Lower leg skin (tissue), 4 donors: ENCODE results near the gene PIP5K1B. TPM values are rescaled to one million over a fixed set of nuclear protein-coding genes. Genes with fewer than 3 reads are reported as not detected.

ENCODE experiments used
- DNase-seq, 2 donors: peaks; one replicate each; pipeline ENCODE4 v3.0.0-alpha.2; 2019; ENCODE audit warnings: low spot score in 2 of 2
- H3K4me3 ChIP-seq: fragments of 200-600 bp; sonication (generic); 2 replicates; pipeline ENCODE4 v1.5.1; 2017; ENCODE audit warnings: mild to moderate bottlenecking, low read depth; ENCODE audit not compliant: poor library complexity, severe bottlenecking
- POLR2A ChIP-seq, 2 donors: fragments of 450-650 bp; IDR thresholded peaks; one replicate each; pipeline ENCODE4 v1.6.1; 2016 to 2017; ENCODE audit warnings: antibody characterized with exemption in 2 of 2, mild to moderate bottlenecking in 1 of 2, moderate library complexity in 1 of 2
- WGBS, 2 donors: methylation state at CpG; one replicate each; pipeline ENCODE4 v1.1.5; 2018; 5-methylcytosine and 5-hydroxymethylcytosine counted together
- intact Hi-C: fragments of 100-400 bp; cut with DNase I; formaldehyde crosslinking; loops from one replicate; pipeline ENCODE4 v1.15.0; 2023; ENCODE audit warnings: low total_unique reads
- total RNA-seq, 4 donors: library from RNA; depleted of rRNA; stranded (reverse); fragments of >200 nt; gene quantifications; one replicate each; pipeline ENCODE4 v1.1.0, GENCODE V29; 2016
- TF ChIP-seq, protein P1 (sequence below), 3 donors: fragments of 450-650 bp; IDR thresholded peaks; one replicate each; pipeline ENCODE4 v1.5.1; 2016; ENCODE audit warnings: antibody characterized with exemption in 3 of 3, mild to moderate bottlenecking in 3 of 3, moderate library complexity in 2 of 3

Gene PIP5K1B, protein sequence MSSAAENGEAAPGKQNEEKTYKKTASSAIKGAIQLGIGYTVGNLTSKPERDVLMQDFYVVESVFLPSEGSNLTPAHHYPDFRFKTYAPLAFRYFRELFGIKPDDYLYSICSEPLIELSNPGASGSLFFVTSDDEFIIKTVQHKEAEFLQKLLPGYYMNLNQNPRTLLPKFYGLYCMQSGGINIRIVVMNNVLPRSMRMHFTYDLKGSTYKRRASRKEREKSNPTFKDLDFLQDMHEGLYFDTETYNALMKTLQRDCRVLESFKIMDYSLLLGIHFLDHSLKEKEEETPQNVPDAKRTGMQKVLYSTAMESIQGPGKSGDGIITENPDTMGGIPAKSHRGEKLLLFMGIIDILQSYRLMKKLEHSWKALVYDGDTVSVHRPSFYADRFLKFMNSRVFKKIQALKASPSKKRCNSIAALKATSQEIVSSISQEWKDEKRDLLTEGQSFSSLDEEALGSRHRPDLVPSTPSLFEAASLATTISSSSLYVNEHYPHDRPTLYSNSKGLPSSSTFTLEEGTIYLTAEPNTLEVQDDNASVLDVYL
- 1 to 10 TPM in 3 of 4 donors, under 1 TPM in 1; 0.42 to 3.3 (median 2.7) TPM for total RNA-seq

DNA sequence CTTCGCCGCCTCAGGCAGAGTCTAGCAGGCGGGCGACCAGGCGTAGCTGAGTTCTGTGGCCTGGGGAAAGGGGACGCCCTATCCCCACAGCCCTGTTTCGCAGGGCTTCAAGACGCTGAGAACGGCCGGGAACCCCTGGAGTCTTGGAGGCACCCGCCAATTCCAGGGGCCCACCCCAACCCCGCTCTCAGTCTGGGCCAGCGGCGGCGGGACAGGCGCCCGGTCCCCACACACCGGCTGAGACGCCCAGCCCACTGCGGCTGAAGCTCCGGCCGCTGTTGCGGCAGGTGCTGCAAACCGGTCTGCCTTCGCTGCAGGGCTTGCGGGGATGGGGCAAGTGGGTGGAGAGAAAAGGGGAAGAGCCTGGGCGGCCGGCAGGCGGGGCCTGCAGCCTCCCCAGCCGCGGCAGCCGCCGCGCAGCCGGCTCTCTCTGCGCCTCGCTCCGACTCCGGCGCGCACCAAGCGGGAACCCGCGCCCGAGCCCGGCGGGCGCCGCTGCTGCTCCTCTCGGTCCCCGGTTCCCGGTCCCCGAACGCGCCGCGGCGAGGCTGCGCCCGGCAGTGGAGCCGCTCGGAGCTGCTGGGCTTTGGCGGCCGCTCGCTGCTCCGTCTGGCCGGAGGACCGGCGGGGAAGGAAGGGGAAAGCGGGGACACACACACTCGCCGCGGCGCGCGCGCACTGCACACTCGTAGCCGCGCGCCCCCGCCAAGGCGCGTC lies at the start of gene PIP5K1B:
TSS of gene PIP5K1B (plus strand) at position 427 of the 717 bp plus-strand sequence. CDS start 117,375 bp downstream, outside the sequence.
- 0 to 1% methylated on average over 24 to 37 of the region's 84 CpGs for WGBS, 2 donors
- intact Hi-C loops, result no loop called here
- H3K4me3 ChIP-seq, result peak within 1 kb of the TSS; percentile 41
- TF ChIP-seq, protein P1, sequence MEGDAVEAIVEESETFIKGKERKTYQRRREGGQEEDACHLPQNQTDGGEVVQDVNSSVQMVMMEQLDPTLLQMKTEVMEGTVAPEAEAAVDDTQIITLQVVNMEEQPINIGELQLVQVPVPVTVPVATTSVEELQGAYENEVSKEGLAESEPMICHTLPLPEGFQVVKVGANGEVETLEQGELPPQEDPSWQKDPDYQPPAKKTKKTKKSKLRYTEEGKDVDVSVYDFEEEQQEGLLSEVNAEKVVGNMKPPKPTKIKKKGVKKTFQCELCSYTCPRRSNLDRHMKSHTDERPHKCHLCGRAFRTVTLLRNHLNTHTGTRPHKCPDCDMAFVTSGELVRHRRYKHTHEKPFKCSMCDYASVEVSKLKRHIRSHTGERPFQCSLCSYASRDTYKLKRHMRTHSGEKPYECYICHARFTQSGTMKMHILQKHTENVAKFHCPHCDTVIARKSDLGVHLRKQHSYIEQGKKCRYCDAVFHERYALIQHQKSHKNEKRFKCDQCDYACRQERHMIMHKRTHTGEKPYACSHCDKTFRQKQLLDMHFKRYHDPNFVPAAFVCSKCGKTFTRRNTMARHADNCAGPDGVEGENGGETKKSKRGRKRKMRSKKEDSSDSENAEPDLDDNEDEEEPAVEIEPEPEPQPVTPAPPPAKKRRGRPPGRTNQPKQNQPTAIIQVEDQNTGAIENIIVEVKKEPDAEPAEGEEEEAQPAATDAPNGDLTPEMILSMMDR (IDR thresholded peaks at IDR 0.05), result no peak
- TF ChIP-seq POLR2A (IDR thresholded peaks at IDR 0.05), result no peak
- peak; percentile 16 to 87 for DNase-seq

DNA sequence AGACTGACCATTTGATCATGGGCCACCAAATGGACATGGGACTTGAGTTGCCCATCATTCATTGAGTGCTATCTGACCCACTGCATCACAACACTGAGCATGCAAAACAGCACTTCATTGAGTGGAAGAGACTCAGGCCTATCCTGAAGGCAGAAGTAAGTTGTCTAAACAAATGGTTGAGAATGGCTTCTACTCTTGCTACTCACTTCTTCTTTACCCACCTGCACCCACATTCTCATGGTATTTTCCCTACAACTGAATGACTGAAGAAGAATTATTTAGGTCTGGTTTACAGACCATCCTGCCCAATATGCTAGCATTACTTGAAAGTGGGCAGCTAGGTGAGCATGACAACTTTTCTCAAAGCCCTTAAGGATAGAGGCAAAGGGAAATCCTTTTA lies 41.0 kb upstream of the PIP5K1B start:
- intact Hi-C loops, result no loop called here
- DNase-seq, result no peak
- no peak overlapping the region for H3K4me3 ChIP-seq
- TF ChIP-seq, protein P1 (IDR thresholded peaks at IDR 0.05), result no peak
- TF ChIP-seq POLR2A (IDR thresholded peaks at IDR 0.05), result no peak

DNA sequence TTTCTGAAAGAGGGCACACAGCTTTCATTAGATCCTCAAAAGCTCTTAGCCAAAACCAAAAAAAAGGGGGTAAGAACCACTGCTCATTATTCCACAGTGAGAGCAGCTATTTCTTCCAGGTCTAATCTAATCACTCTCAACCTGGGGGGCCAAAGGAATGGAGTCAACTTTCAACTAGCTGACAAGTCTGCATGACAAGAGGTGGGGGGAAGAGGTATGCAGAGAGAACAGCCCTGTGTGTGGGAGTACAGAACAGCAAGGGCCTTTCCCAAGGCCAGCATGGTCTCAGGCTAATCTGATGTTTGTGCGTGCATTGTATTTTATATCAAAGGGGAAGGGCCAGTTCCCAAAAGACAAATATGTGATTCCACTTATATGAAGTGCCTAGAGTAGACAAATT lies 36.9 kb upstream of the PIP5K1B start:
- no peak overlapping the region for H3K4me3 ChIP-seq
- 89 to 100% methylated on average over 1 of the region's 1 CpG for WGBS, 2 donors
- intact Hi-C loops, result no loop called here
- no peak for TF ChIP-seq POLR2A (IDR thresholded peaks at IDR 0.05)
- TF ChIP-seq, protein P1 (IDR thresholded peaks at IDR 0.05), result no peak
- DNase-seq, result no peak

DNA sequence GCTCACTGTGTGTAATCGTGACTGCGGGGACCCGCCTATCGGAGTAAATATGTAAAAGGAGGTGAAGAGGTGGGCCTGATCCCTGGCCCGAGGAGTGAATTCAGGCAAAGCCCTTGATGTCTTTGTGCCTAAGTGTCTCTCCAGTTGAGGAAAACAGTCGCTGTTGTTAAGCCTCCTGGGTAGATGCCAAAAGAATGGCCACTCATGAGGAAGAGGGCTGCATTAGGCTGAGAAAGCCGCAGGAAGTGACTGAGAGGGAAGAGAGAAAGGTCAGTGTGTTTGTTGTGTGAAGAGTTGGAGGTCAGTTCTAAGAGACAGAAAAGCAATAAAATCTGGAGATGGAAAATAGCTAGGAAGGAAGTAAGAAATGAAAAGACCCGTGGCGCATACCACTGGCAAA lies 35.8 kb upstream of the PIP5K1B start:
- no peak overlapping the region for H3K4me3 ChIP-seq
- DNase-seq, result no peak
- intact Hi-C loops, result no loop called here
- 53 to 60% methylated on average over 9 of the region's 9 CpGs for WGBS, 2 donors
- TF ChIP-seq, protein P1 (IDR thresholded peaks at IDR 0.05), result no peak
- no peak for TF ChIP-seq POLR2A (IDR thresholded peaks at IDR 0.05)

DNA sequence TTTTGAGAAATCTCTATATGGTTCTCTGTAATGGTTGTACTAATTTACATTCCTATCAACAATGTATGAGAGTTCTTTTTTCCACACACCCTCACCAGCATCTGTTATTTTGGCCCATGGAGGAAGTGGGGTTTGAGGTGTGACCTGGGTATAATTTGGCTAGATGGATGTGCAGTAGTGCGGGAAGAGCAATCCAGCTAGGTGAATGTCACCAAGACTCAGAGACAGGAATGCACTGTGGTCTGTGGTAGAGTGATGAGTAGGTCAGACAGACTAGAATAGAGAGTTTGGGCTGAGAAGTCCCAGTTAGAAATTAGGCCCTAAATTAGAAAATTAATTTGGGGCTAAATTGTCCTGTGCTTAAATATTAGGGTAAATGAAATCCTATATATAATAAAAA lies 32.8 kb upstream of the PIP5K1B start:
- H3K4me3 ChIP-seq, result no peak overlapping the region
- 88 to 97% methylated on average over 1 of the region's 1 CpG for WGBS, 2 donors
- no peak for TF ChIP-seq POLR2A (IDR thresholded peaks at IDR 0.05)
- TF ChIP-seq, protein P1 (IDR thresholded peaks at IDR 0.05), result no peak
- intact Hi-C loops, result no loop called here
- DNase-seq, result no peak
